GM23338 (cell line): Measurements from ENCODE around the gene SIGLEC8. TPM values are rescaled to one million over a fixed set of nuclear protein-coding genes. Genes with fewer than 3 reads are reported as not detected.

ENCODE experiments used
- ATAC-seq: fragments of 200-7000 bp; cut with Tn5 transposase; 3 replicates; pipeline ENCODE4 v1.9.1; 2020
- DNase-seq: peaks from one replicate; pipeline ENCODE4 v3.0.0-alpha.2; 2015; ENCODE audit warnings: low spot score
- H2AFZ ChIP-seq: fragments of 200-600 bp; sonication (generic); 2 replicates; pipeline ENCODE4 v1.8.0; 2016; ENCODE audit warnings: antibody characterized with exemption, mild to moderate bottlenecking, moderate library complexity
- H3F3A ChIP-seq: fragments of 200-600 bp; sonication (generic); replicated peaks from 2 replicates; pipeline ENCODE4 v1.8.0; 2017; ENCODE audit warnings: antibody characterized with exemption, mixed run types, low read depth
- H3K27ac ChIP-seq: fragments of 200-600 bp; sonication (generic); 2 replicates; pipeline ENCODE4 v1.6.1; 2016; ENCODE audit warnings: low read depth
- H3K27me3 ChIP-seq: fragments of 200-600 bp; sonication (generic); 2 replicates; pipeline ENCODE4 v1.8.0; 2016; ENCODE audit warnings: mild to moderate bottlenecking, mixed run types, moderate library complexity; ENCODE audit not compliant: insufficient read depth
- H3K36me3 ChIP-seq: fragments of 200-600 bp; sonication (generic); 2 replicates; pipeline ENCODE4 v1.8.0; 2016; ENCODE audit warnings: mild to moderate bottlenecking; ENCODE audit not compliant: insufficient read depth
- H3K4me1 ChIP-seq: fragments of 200-600 bp; sonication (generic); 2 replicates; pipeline ENCODE4 v1.8.0; 2016; ENCODE audit warnings: mild to moderate bottlenecking, moderate library complexity; ENCODE audit not compliant: insufficient read depth
- H3K4me2 ChIP-seq: fragments of 200-600 bp; sonication (generic); 2 replicates; pipeline ENCODE4 v1.7.1; 2017; ENCODE audit warnings: mixed run types
- H3K4me3 ChIP-seq: fragments of 200-600 bp; sonication (generic); 2 replicates; pipeline ENCODE4 v1.6.1; 2016; ENCODE audit warnings: mixed run types
- H3K79me2 ChIP-seq: fragments of 200-600 bp; sonication (generic); replicated peaks from 2 replicates; pipeline ENCODE4 v1.8.0; 2017; ENCODE audit warnings: mild to moderate bottlenecking; ENCODE audit not compliant: insufficient read depth
- H3K9me2 ChIP-seq: fragments of 200-600 bp; sonication (generic); 2 replicates; pipeline ENCODE4 v1.8.0; 2017; ENCODE audit not compliant: insufficient read depth
- H4K20me1 ChIP-seq: fragments of 200-600 bp; sonication (generic); replicated peaks from 2 replicates; pipeline ENCODE4 v1.8.0; 2017; ENCODE audit warnings: mild to moderate bottlenecking; ENCODE audit not compliant: insufficient read depth
- H3K27ac Mint-ChIP-seq: 2 replicates; pipeline ENCODE4 v1.8.0; 2020; ENCODE audit warnings: inconsistent platforms, mild to moderate bottlenecking, moderate library complexity, mixed read lengths
- H3K27me3 Mint-ChIP-seq: 3 replicates; pipeline ENCODE4 v1.8.0; 2022; ENCODE audit warnings: low read depth, mild to moderate bottlenecking, moderate library complexity, mixed read lengths, inconsistent platforms; ENCODE audit not compliant: insufficient read depth, poor library complexity
- H3K36me3 Mint-ChIP-seq: 3 replicates; pipeline ENCODE4 v1.8.0; 2021; ENCODE audit warnings: low read depth, mild to moderate bottlenecking, inconsistent platforms, moderate library complexity, mixed read lengths
- H3K4me1 Mint-ChIP-seq: 3 replicates; pipeline ENCODE4 v1.8.0; 2020; ENCODE audit warnings: mild to moderate bottlenecking, inconsistent platforms, mixed read lengths
- H3K4me3 Mint-ChIP-seq: 3 replicates; pipeline ENCODE4 v1.8.0; 2021; ENCODE audit warnings: moderate library complexity, mild to moderate bottlenecking, inconsistent platforms, mixed read lengths
- H3K9me3 Mint-ChIP-seq: 3 replicates; pipeline ENCODE4 v1.8.0; 2020; ENCODE audit warnings: moderate library complexity, mild to moderate bottlenecking, inconsistent platforms, mixed read lengths
- CREB1 ChIP-seq: fragments of 250-450 bp; sonication (Bioruptor Pico); IDR thresholded peaks from 2 replicates; pipeline ENCODE4 v1.5.0; 2020; ENCODE audit warnings: low read depth, mild to moderate bottlenecking, moderate library complexity
- CTCF ChIP-seq, 2 experiments: fragments of 200-600 bp in 1 of 2; sonication (generic) in 1 of 2; conservative IDR thresholded peaks; 2 replicates each; pipeline versions ENCODE4 v1.5.1 to v1.6.1; 2016 to 2017; ENCODE audit warnings: antibody characterized with exemption in 2 of 2, low read depth in 2 of 2, mild to moderate bottlenecking in 2 of 2, moderate library complexity in 1 of 2
- EZH2 ChIP-seq: fragments of 200-600 bp; sonication (generic); IDR thresholded peaks from one replicate; pipeline ENCODE4 v1.8.0; 2017; ENCODE audit warnings: antibody characterized with exemption, mild to moderate bottlenecking, low read depth; ENCODE audit not compliant: unreplicated experiment
- EZH2phosphoT487 ChIP-seq: fragments of 200-600 bp; sonication (generic); IDR thresholded peaks from one replicate; pipeline ENCODE4 v1.8.1; 2018; ENCODE audit warnings: antibody characterized with exemption; ENCODE audit not compliant: unreplicated experiment
- JUNB ChIP-seq: IDR thresholded peaks from one replicate; pipeline ENCODE4 v1.6.1; 2016; ENCODE audit warnings: antibody characterized with exemption; ENCODE audit not compliant: unreplicated experiment
- POLR2AphosphoS5 ChIP-seq: IDR thresholded peaks from 2 replicates; pipeline ENCODE4 v1.6.1; 2016; ENCODE audit warnings: antibody characterized with exemption, low read depth
- STAT1 ChIP-seq: IDR thresholded peaks from one replicate; pipeline ENCODE4 v1.6.1; 2016; ENCODE audit warnings: antibody characterized with exemption; ENCODE audit not compliant: unreplicated experiment
- ZNF462 ChIP-seq: fragments of 250-450 bp; sonication (Bioruptor Pico); IDR thresholded peaks from 2 replicates; pipeline ENCODE4 v1.5.0; 2020; ENCODE audit warnings: mild to moderate bottlenecking, moderate library complexity
- polyA plus RNA-seq: library from polyadenylated mRNA; unstranded; fragments of >200 nt; fragmentation: Nextera tagmentation; extraction: Ambion mirVana; gene quantifications from 2 replicates; pipeline ENCODE4 v1.2.1, GENCODE V29; 2016
- total RNA-seq: library from RNA; depleted of rRNA; stranded (reverse); fragments of >200 nt; shearing (Covaris generic); gene quantifications from 2 replicates; pipeline ENCODE4 v1.2.3, GENCODE V29; 2014

SIGLEC8 gene
- total and polyA plus RNA-seq, 2 experiments from 2014 or later, result not detected

- TF ChIP-seq ZNF462 (CRISPR knock-in tag) (no peak), CTCF (conservative IDR thresholded peaks at IDR 0.05; ENCODE audit: low read depth in 2 of 2) (no peak), POLR2AphosphoS5 (no peak)
These were observed 10.9 kb upstream of the SIGLEC8 start (continued) for GRCh38 chr19:51469162-51469561.

- no peak overlapping the region for H3K4me2 ChIP-seq
- Mint-ChIP-seq H3K9me3 (peaks cover 31% of the 10 kb centered on the region), H3K4me3 (no peak overlapping the region), H3K27ac (no peak overlapping the region), H3K4me1 (peaks cover 3% of the 10 kb centered on the region; the same call in 2 of the 3 replicates), H3K36me3 (no peaks in the 10 kb centered on the region), H3K27me3 (peaks cover 10% of the 10 kb centered on the region)
- ATAC-seq (no peak), DNase-seq (no peak)
- no peak overlapping the region for H3K4me3 ChIP-seq
- no peaks in the 10 kb centered on the region for H3K79me2 ChIP-seq
- H3K36me3 ChIP-seq, result no peaks in the 10 kb centered on the region
- no peak overlapping the region for H3K27ac ChIP-seq
- no peaks in the 10 kb centered on the region for H3K9me2 ChIP-seq
- no peaks in the 10 kb centered on the region for H4K20me1 ChIP-seq
- no peaks in the 10 kb centered on the region for H3F3A ChIP-seq
- H3K4me1 ChIP-seq, result no peaks in the 10 kb centered on the region
- no peak overlapping the region; the same call in 1 of the 2 replicates for H2AFZ ChIP-seq
- H3K27me3 ChIP-seq, result peaks cover 25% of the 10 kb centered on the region
- TF ChIP-seq JUNB (no peak), EZH2 (no peak), EZH2phosphoT487 (no peak), CTCF (conservative IDR thresholded peaks at IDR 0.05; ENCODE audit: low read depth in 2 of 2) (no peak), CREB1 (CRISPR knock-in tag) (no peak), STAT1 (no peak)
These were observed 10.3 kb upstream of the SIGLEC8 start for GRCh38 chr19:51468545-51468920.
